GM19238 (cell line): ENCODE results near the gene RGMA.

Experiments
- DNase-seq: peaks from one replicate; pipeline ENCODE4 v3.0.0; 2011; ENCODE audit warnings: low spot score; ENCODE audit not compliant: insufficient read length

RGMA gene

GRCh38 chr15:93019090-93019489, 69.9 kb downstream of the RGMA start:
- no peak for DNase-seq

GRCh38 chr15:93018574-93018973, 70.4 kb downstream of the RGMA start:
- no peak for DNase-seq

GRCh38 chr15:93017526-93017925, 71.5 kb downstream of the RGMA start:
- no peak for DNase-seq

- no peak for DNase-seq
Measured at GRCh38 chr15:93012786-93013185, 76.2 kb downstream of the RGMA start.

GRCh38 chr15:93007994-93008393, 81.0 kb downstream of the RGMA start:
- no peak for DNase-seq

GRCh38 chr15:93005133-93005532, 83.9 kb downstream of the RGMA start:
- no peak for DNase-seq

GRCh38 chr15:93001881-93002280, 87.1 kb downstream of the RGMA start:
- DNase-seq = no peak

- DNase-seq = no peak
Measured at GRCh38 chr15:93001156-93001555, 87.9 kb downstream of the RGMA start.

- no peak for DNase-seq
Measured at GRCh38 chr15:92997821-92998220, 91.2 kb downstream of the RGMA start.

GRCh38 chr15:92992720-92993119, 96.3 kb downstream of the RGMA start:
- no peak for DNase-seq

GRCh38 chr15:92990031-92990430, 99.0 kb downstream of the RGMA start:
- no peak for DNase-seq

GRCh38 chr15:92989470-92989869, 99.5 kb downstream of the RGMA start:
- DNase-seq = no peak
